GM12892 (cell line): Measurements from ENCODE around the gene RBFA.

Experiments used
- POLR2A ChIP-seq: IDR thresholded peaks from 2 replicates; pipeline ENCODE4 v1.6.1; 2011; ENCODE audit warnings: low read depth, low read length, control low read depth
- POLR2AphosphoS5 ChIP-seq: IDR thresholded peaks from 2 replicates; pipeline ENCODE4 v1.6.1; 2011; ENCODE audit warnings: low read depth, low read length, control low read depth
- TAF1 ChIP-seq: IDR thresholded peaks from 2 replicates; pipeline ENCODE4 v1.6.1; 2011; ENCODE audit warnings: low read depth, mild to moderate bottlenecking, control low read depth, low read length, borderline replicate concordance

DNA sequence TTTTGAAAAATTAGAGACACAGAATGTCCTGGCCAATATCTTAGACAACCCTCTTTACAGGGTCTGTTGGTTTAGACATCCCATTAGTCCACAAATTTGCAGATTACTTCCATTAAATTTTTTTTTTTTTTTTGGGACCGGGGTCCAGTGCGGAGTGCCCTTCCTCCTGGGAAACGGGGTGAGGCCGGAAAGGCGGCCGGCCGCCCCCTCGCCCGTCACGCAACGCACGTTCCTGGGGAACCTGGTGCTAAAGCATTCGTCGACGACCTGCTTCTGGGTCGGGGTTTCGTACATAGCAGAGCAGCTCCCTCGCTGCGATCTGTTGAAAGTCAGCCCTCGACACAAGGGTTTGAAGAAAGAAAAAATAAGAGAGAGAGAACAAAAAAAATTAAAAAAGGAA, 21.5 kb upstream of the RBFA start:
- no peak for TF ChIP-seq POLR2A
- no peak for TF ChIP-seq POLR2AphosphoS5
- TF ChIP-seq TAF1 = no peak
